Epithelial cell of esophagus (primary cell): Measurements from ENCODE around the gene SF3B1.

Experiments used
- DNase-seq: peaks from one replicate; pipeline ENCODE4 v3.0.0; 2010; ENCODE audit warnings: low read depth
- H3K4me3 ChIP-seq: 2 replicates; pipeline ENCODE4 v1.5.1; 2011; ENCODE audit warnings: mild to moderate bottlenecking, low read length, control low read depth
- TF ChIP-seq, protein P1 (sequence below): IDR thresholded peaks from 2 replicates; pipeline ENCODE4 v1.5.1; 2011; ENCODE audit warnings: low read depth, mild to moderate bottlenecking, low read length, control low read depth, inconsistent platforms; ENCODE audit not compliant: insufficient read depth; ENCODE audit errors: missing control alignments

The SF3B1 gene

DNA sequence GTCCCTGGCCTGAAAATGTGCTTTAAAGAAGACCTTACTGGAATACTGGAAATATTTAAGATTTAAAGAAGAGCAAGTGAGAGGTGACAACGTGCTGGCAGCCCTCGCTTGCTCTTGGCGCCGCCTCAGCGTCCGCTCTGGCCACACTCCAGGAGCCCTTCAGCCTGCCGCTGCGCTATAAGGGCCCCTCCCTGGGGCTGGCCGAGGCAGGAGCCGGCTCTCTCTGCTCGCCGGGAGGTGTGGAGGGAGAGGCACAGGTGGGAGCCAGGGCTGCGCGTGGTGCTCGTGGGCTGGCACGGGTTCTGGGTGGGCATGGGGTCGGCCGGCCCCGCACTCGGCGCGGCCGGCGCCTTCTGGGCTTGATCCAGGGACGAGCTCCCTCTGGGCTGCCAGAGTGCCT, 15.6 kb upstream of the SF3B1 start:
- TF ChIP-seq, protein P1, sequence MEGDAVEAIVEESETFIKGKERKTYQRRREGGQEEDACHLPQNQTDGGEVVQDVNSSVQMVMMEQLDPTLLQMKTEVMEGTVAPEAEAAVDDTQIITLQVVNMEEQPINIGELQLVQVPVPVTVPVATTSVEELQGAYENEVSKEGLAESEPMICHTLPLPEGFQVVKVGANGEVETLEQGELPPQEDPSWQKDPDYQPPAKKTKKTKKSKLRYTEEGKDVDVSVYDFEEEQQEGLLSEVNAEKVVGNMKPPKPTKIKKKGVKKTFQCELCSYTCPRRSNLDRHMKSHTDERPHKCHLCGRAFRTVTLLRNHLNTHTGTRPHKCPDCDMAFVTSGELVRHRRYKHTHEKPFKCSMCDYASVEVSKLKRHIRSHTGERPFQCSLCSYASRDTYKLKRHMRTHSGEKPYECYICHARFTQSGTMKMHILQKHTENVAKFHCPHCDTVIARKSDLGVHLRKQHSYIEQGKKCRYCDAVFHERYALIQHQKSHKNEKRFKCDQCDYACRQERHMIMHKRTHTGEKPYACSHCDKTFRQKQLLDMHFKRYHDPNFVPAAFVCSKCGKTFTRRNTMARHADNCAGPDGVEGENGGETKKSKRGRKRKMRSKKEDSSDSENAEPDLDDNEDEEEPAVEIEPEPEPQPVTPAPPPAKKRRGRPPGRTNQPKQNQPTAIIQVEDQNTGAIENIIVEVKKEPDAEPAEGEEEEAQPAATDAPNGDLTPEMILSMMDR = no peak
- no peak for DNase-seq
- no peak overlapping the region for H3K4me3 ChIP-seq

DNA sequence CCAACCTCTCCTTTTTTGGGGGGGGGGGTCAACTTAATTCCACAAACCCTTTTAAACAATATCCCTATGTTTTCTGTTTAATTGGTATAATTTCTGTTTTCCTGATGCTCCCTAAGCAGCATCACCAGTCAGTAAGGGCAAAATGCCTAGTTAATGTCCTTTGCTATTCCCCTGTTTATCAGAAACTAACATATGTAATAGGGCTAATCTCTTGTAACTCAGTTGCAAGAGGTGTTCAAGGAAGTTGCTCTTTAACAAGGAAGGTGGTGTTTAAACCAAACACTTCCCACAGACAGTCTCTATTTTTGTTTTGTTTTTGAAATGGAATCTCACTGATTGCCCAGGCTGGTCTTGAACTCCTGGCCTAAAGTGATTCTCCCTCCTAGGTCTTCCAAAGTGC, 12.0 kb upstream of the SF3B1 start:
- no peak for DNase-seq
- TF ChIP-seq, protein P1 = no peak
- no peak overlapping the region for H3K4me3 ChIP-seq

DNA sequence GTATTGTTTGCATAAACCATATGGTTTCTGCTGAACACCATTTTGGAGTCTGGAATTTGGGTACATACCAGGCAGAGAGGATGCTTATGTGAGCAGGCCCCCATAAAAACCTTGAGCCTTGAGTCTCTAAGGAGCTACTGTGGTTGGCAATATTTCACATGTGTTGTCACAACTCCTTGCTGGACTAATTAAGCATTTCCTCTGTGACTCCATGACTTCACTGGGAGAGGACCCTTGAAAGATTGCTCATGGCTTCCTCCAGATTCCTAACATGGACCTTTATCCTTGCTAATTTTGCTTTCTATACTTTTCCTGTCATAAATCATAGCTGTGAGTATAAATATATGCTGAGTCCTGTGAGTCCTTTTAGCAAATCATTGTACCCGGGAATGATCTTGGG, 10.9 kb upstream of the SF3B1 start:
- H3K4me3 ChIP-seq = no peak overlapping the region
- DNase-seq = no peak
- TF ChIP-seq, protein P1 = no peak

DNA sequence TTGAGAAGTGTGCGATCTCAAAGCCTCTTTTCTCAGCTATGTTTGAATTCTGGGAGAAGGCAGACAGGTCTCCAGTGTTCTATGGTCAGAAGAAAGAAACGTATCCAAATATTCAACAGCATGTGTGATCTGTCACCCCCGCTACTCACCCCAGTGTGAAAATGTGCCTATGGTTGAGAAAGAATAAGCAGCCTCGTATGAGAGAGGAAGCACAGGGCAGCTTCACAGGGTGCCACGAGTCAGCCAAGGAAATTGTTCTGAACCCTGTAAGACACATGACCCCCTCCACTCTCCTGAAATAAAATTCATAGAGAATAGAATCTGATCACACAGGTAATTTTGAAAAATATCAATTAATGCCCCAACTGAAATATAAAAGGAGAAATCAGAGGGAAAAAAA, 8.0 kb upstream of the SF3B1 start:
- TF ChIP-seq, protein P1 = no peak
- no peak for DNase-seq
- no peak overlapping the region for H3K4me3 ChIP-seq

DNA sequence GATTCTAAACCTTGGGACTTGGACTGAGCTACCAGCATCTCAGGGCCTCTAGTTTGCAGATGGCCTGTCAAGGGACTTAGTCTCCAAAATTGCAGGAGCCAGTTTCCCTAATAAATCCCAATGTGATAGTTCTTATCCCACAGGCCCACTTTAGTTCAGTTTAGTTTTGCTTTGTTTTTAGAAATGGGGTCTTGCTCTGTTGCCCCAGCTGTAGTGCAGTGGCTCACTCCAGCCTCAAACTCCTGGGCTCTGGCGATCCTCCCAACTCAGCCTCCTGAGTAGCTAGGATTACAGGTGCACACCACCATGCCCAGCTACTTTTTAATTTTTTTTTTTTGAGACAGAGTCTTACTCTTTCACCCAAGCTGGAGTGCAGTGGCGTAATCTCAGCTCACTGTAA, 2.6 kb upstream of the SF3B1 start:
- TF ChIP-seq, protein P1 = no peak
- no peak for DNase-seq
- no peak overlapping the region for H3K4me3 ChIP-seq

DNA sequence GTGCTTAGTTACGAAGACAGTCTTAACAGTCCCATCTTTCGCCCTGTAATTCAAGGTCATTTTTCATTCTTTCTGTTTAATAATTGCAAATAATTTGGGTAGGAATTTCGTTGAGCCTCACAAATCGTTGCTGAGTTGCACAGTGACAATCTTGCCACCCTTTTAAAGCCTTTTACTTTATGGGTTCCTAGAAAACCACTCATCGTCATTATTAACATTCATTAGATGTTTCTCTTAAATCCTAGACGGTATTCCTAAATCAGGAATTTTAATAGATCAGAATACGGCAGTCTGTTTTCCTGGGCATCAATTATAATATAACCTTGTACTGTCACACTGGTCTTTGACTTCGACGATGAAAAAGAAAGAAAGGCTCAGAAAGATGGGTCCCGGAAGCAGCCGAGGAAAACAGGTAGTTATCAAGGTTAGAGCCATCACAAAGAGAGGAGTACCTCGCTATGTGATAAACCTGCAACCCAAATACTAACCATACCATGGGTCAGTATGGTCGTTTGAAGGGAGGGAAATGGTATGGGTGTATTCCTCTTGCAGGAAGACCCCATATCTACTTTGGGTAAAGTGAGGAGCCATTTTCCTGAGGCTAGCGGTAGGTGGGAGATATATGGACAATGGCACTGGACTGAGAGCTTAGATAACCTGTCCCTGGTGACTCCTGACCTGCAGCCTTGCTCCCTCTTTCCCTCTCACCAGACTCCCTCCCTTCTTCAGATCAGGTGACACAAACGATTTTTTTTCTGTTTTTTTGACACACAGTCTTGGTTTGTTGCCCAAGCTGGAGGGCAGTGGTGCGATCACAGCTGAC, 981 bp upstream of the SF3B1 start:
- no peak for DNase-seq
- TF ChIP-seq, protein P1 = no peak
- peak overlapping the region; percentile 96 for H3K4me3 ChIP-seq
